ENCODE results near the gene CEL.

Gene CEL

GRCh38 chr9:133107245-133107722, 45.5 kb downstream of the CEL start:
- H3K36me3 ChIP-seq (ENCODE audit: control insufficient read depth, insufficient read depth, low read length), result peaks cover 54% of the 10 kb centered on the region
- TF ChIP-seq CTCF (IDR thresholded peaks at IDR 0.05; ENCODE audit: insufficient read depth, low read length, poor library complexity, severe bottlenecking), result no peak
- DNase-seq (ENCODE audit: extremely low read depth, insufficient read length), result no peak
- no peak overlapping the region for H3K4me3 ChIP-seq (replicated peaks; ENCODE audit: low read depth, low read length)
- H3K27me3 ChIP-seq (replicated peaks; ENCODE audit: control insufficient read depth, insufficient read depth, low read length), result no peaks in the 10 kb centered on the region

GRCh38 chr9:133107961-133108793, 46.4 kb downstream of the CEL start:
- Histone ChIP-seq H3K27me3 (replicated peaks; ENCODE audit: control insufficient read depth, insufficient read depth, low read length) (no peaks in the 10 kb centered on the region), H3K4me3 (replicated peaks; ENCODE audit: low read depth, low read length) (no peak overlapping the region), H3K36me3 (ENCODE audit: control insufficient read depth, insufficient read depth, low read length) (peaks cover 48% of the 10 kb centered on the region)
- no peak for DNase-seq (ENCODE audit: extremely low read depth, insufficient read length)
- no peak for TF ChIP-seq CTCF (IDR thresholded peaks at IDR 0.05; ENCODE audit: insufficient read depth, low read length, poor library complexity, severe bottlenecking)

GRCh38 chr9:133108794-133109641, 47.2 kb downstream of the CEL start:
- no peak for TF ChIP-seq CTCF (IDR thresholded peaks at IDR 0.05; ENCODE audit: insufficient read depth, low read length, poor library complexity, severe bottlenecking)
- DNase-seq (ENCODE audit: extremely low read depth, insufficient read length), result no peak
- H3K27me3 ChIP-seq (replicated peaks; ENCODE audit: control insufficient read depth, insufficient read depth, low read length), result no peaks in the 10 kb centered on the region
- H3K4me3 ChIP-seq (replicated peaks; ENCODE audit: low read depth, low read length), result no peak overlapping the region
- H3K36me3 ChIP-seq (ENCODE audit: control insufficient read depth, insufficient read depth, low read length), result peaks cover 41% of the 10 kb centered on the region

- Histone ChIP-seq H3K36me3 (ENCODE audit: control insufficient read depth, insufficient read depth, low read length) (peaks cover 38% of the 10 kb centered on the region), H3K4me3 (replicated peaks; ENCODE audit: low read depth, low read length) (no peak overlapping the region), H3K27me3 (replicated peaks; ENCODE audit: control insufficient read depth, insufficient read depth, low read length) (no peaks in the 10 kb centered on the region)
- no peak for TF ChIP-seq CTCF (IDR thresholded peaks at IDR 0.05; ENCODE audit: insufficient read depth, low read length, poor library complexity, severe bottlenecking)
- no peak for DNase-seq (ENCODE audit: extremely low read depth, insufficient read length)
Measured at GRCh38 chr9:133109931-133110650, 48.3 kb downstream of the CEL start.

GRCh38 chr9:133111808-133112662, 50.3 kb downstream of the CEL start:
- DNase-seq (ENCODE audit: extremely low read depth, insufficient read length), result no peak
- no peak for TF ChIP-seq CTCF (IDR thresholded peaks at IDR 0.05; ENCODE audit: insufficient read depth, low read length, poor library complexity, severe bottlenecking)
- Histone ChIP-seq H3K4me3 (replicated peaks; ENCODE audit: low read depth, low read length) (no peak overlapping the region), H3K27me3 (replicated peaks; ENCODE audit: control insufficient read depth, insufficient read depth, low read length) (no peaks in the 10 kb centered on the region), H3K36me3 (ENCODE audit: control insufficient read depth, insufficient read depth, low read length) (peaks cover 29% of the 10 kb centered on the region)

Data from GM06990 (cell line).